Ovary (tissue), 3 donors: ENCODE measurements around the gene MYBPHL.

Experiments
- CTCF ChIP-seq, 3 donors: fragments of 450-650 bp in 2 of 3; fragments of 200-600 bp in 1 of 3; IDR thresholded peaks; one replicate each; pipeline versions ENCODE4 v1.5.1 to v1.8.0; 2016 to 2022; ENCODE audit warnings: antibody characterized with exemption in 3 of 3, mild to moderate bottlenecking in 1 of 3
- EP300 ChIP-seq: sonication (generic); formaldehyde crosslinking; IDR thresholded peaks from one replicate; pipeline ENCODE4 v1.6.1; 2017; ENCODE audit warnings: antibody characterized with exemption
- POLR2A ChIP-seq: fragments of 450-650 bp; IDR thresholded peaks from one replicate; pipeline ENCODE4 v1.6.1; 2017; ENCODE audit warnings: antibody characterized with exemption, mild to moderate bottlenecking, moderate library complexity
- donor health status: DM: no; HTN: no; CAD: no.

- no peak for TF ChIP-seq CTCF (IDR thresholded peaks at IDR 0.05)
- TF ChIP-seq POLR2A = no peak
- no peak for TF ChIP-seq EP300
Observed at GRCh38 chr1:109301874-109302273, 4.9 kb downstream of the MYBPHL start.
